Liver (tissue), 9 donors: ENCODE measurements around the gene SMPD1. TPM values are rescaled to one million over a fixed set of nuclear protein-coding genes. Genes with fewer than 3 reads are reported as not detected.

Source experiments
- DNase-seq: peaks from one replicate; pipeline ENCODE4 v3.0.0-alpha.2; 2017; ENCODE audit warnings: low spot score
- H3K27ac ChIP-seq, 2 donors: one replicate each; pipeline ENCODE4 v1.7.0; 2013; ENCODE audit warnings: inconsistent platforms in 2 of 2, low read length in 2 of 2, control low read depth in 1 of 2, low read depth in 1 of 2, mild to moderate bottlenecking in 1 of 2
- H3K27me3 ChIP-seq, 4 donors: one replicate each; pipeline versions ENCODE4 v1.6.1 to v1.7.0; 2013; ENCODE audit warnings: low read length in 3 of 4, inconsistent platforms in 1 of 4, mild to moderate bottlenecking in 1 of 4, moderate library complexity in 1 of 4; ENCODE audit not compliant: control insufficient read depth in 4 of 4, insufficient read depth in 4 of 4
- H3K36me3 ChIP-seq, 4 donors: one replicate each; pipeline versions ENCODE4 v1.6.1 to v1.7.0; 2013; ENCODE audit warnings: low read length in 3 of 4, mild to moderate bottlenecking in 3 of 4, low read depth in 1 of 4, moderate library complexity in 1 of 4; ENCODE audit not compliant: control insufficient read depth in 4 of 4, insufficient read depth in 3 of 4
- H3K4me1 ChIP-seq, 4 donors: one replicate each; pipeline versions ENCODE4 v1.6.1 to v1.7.0; 2013; ENCODE audit warnings: low read length in 3 of 4, mild to moderate bottlenecking in 3 of 4, moderate library complexity in 1 of 4; ENCODE audit not compliant: control insufficient read depth in 4 of 4, insufficient read depth in 4 of 4
- H3K4me3 ChIP-seq, 3 donors: one replicate each; pipeline versions ENCODE4 v1.6.1 to v1.7.0; 2013; ENCODE audit warnings: low read length in 3 of 3, control low read depth in 1 of 3, low read depth in 1 of 3, mild to moderate bottlenecking in 1 of 3
- H3K9ac ChIP-seq, 2 donors: one replicate each; pipeline ENCODE4 v1.7.0; 2013; ENCODE audit warnings: low read length in 2 of 2, mild to moderate bottlenecking in 2 of 2, moderate library complexity in 2 of 2, control low read depth in 1 of 2, low read depth in 1 of 2
- H3K9me3 ChIP-seq, 4 donors: one replicate each; pipeline versions ENCODE4 v1.6.1 to v1.7.0; 2013; ENCODE audit warnings: low read length in 3 of 4; ENCODE audit not compliant: control insufficient read depth in 4 of 4
- CTCF ChIP-seq: fragments of 150-350 bp; IDR thresholded peaks from 2 replicates; pipeline ENCODE4 v1.5.1; 2017; ENCODE audit warnings: improper control_type of control experiment, low read depth, low read length; ENCODE audit not compliant: missing input control
- EGR1 ChIP-seq, 2 donors: IDR thresholded peaks; 2 replicates each; pipeline ENCODE4 v1.6.1; 2016 to 2018; ENCODE audit warnings: antibody characterized with exemption in 2 of 2, low read depth in 2 of 2
- FOXA1 ChIP-seq: IDR thresholded peaks from 2 replicates; pipeline ENCODE4 v1.6.1; 2016; ENCODE audit warnings: antibody characterized with exemption
- FOXA2 ChIP-seq: IDR thresholded peaks from 2 replicates; pipeline ENCODE4 v1.6.1; 2016; ENCODE audit warnings: antibody characterized with exemption
- GABPA ChIP-seq, 2 donors: IDR thresholded peaks in 1 of 2; conservative IDR thresholded peaks in 1 of 2; 2 replicates each; pipeline ENCODE4 v1.6.1; 2016; ENCODE audit warnings: antibody characterized with exemption in 2 of 2, mild to moderate bottlenecking in 1 of 2, moderate library complexity in 1 of 2
- HNF4A ChIP-seq, 2 donors: conservative IDR thresholded peaks; 2 replicates each; pipeline ENCODE4 v1.6.1; 2016; ENCODE audit warnings: antibody characterized with exemption in 2 of 2, mild to moderate bottlenecking in 2 of 2
- HNF4G ChIP-seq: IDR thresholded peaks from 2 replicates; pipeline ENCODE4 v1.6.1; 2016; ENCODE audit warnings: antibody characterized with exemption
- MAX ChIP-seq: IDR thresholded peaks from 2 replicates; pipeline ENCODE4 v1.6.1; 2016; ENCODE audit warnings: antibody characterized with exemption
- NR2F2 ChIP-seq: IDR thresholded peaks from 2 replicates; pipeline ENCODE4 v1.6.1; 2016; ENCODE audit warnings: antibody characterized with exemption
- RAD21 ChIP-seq, 2 donors: IDR thresholded peaks; 2 replicates each; pipeline ENCODE4 v1.6.1; 2016; ENCODE audit warnings: antibody characterized with exemption in 2 of 2, mild to moderate bottlenecking in 2 of 2
- REST ChIP-seq: IDR thresholded peaks from 2 replicates; pipeline ENCODE4 v1.6.1; 2016; ENCODE audit warnings: antibody characterized with exemption, mild to moderate bottlenecking
- RXRA ChIP-seq, 2 donors: IDR thresholded peaks; 2 replicates each; pipeline ENCODE4 v1.6.1; 2017 to 2018; ENCODE audit warnings: antibody characterized with exemption in 2 of 2, mild to moderate bottlenecking in 1 of 2
- SP1 ChIP-seq: IDR thresholded peaks from 2 replicates; pipeline ENCODE4 v1.6.1; 2018; ENCODE audit warnings: antibody characterized with exemption, mild to moderate bottlenecking
- TAF1 ChIP-seq: conservative IDR thresholded peaks from 2 replicates; pipeline ENCODE4 v1.6.1; 2016; ENCODE audit warnings: antibody characterized with exemption, mild to moderate bottlenecking
- YY1 ChIP-seq: IDR thresholded peaks from 2 replicates; pipeline ENCODE4 v1.6.1; 2016; ENCODE audit warnings: antibody characterized with exemption, mild to moderate bottlenecking
- ZBTB33 ChIP-seq: IDR thresholded peaks from 2 replicates; pipeline ENCODE4 v1.6.1; 2016; ENCODE audit warnings: antibody characterized with exemption
- WGBS: extraction: QIAGEN DNeasy Blood & Tissue Kit; methylation state at CpG from one replicate; pipeline ENCODE4 v1.1.7; 2013; 5-methylcytosine and 5-hydroxymethylcytosine counted together
- polyA plus RNA-seq, 2 donors: library from polyadenylated mRNA; stranded (reverse) in 1 of 2; unstranded in 1 of 2; fragments of 200-250 nt in 1 of 2; fragments of >200 nt in 1 of 2; fragmentation: Nextera tagmentation in 1 of 2; extraction: Ambion mirVana in 1 of 2; gene quantifications; one replicate each; pipeline versions ENCODE4 v1.2.1 to v1.2.3, GENCODE V29; 2013 to 2015
- total RNA-seq, 2 donors: library from RNA; depleted of rRNA; stranded (reverse); fragments of >200 nt; gene quantifications; one replicate each; pipeline ENCODE4 v1.2.3, GENCODE V29; 2014
- donor health status: healthy.
- donor health status: healthy.
- donor health status: healthy.
- donor health status: healthy.
- donor health status: healthy.

SMPD1 gene
- total and polyA plus RNA-seq, 4 donors, result 15.4 to 91.6 (median 45.4) TPM

- TF ChIP-seq CTCF (no peak), HNF4G (no peak), NR2F2 (no peak), GABPA (IDR thresholded peaks at IDR 0.05 in 1 of 2, conservative IDR thresholded peaks at IDR 0.05 in 1 of 2) (no peak), FOXA2 (no peak), TAF1 (no peak), HNF4A (conservative IDR thresholded peaks at IDR 0.05) (no peak), FOXA1 (no peak)
Observed at GRCh38 chr11:6418557-6419008, 28.3 kb downstream of the SMPD1 start (continued).

GRCh38 chr11:6419009-6419631 is 28.8 kb downstream of the SMPD1 start, which contains the start of gene APBB1:
TSS of gene APBB1 (minus strand) at chr11:6419094. CDS start at chr11:6411347, 7,747 bp downstream.
- peaks cover 0 to 1% (median 0%) of the 10 kb centered on the region in 4 donors for H3K36me3 ChIP-seq
- H3K27me3 ChIP-seq, result no peaks in the 10 kb centered on the region
- peak within 1 kb of the TSS in 1 of 2 donors; percentile 40 for H3K9ac ChIP-seq
- TF ChIP-seq YY1 (no peak), ZBTB33 (no peak), EGR1 (IDR thresholded peaks at IDR 0.05; ENCODE audit: low read depth in 2 of 2) (no peak), CTCF (no peak), NR2F2 (no peak), FOXA1 (no peak), RXRA (IDR thresholded peaks at IDR 0.05) (no peak), TAF1 (no peak), MAX (no peak), HNF4A (conservative IDR thresholded peaks at IDR 0.05) (no peak), FOXA2 (no peak)
- H3K27ac ChIP-seq, result peak within 1 kb of the TSS; percentile 42 to 73
- no peaks in the 10 kb centered on the region for H3K9me3 ChIP-seq
- H3K4me1 ChIP-seq, result peaks cover 0 to 12% (median 3%) of the 10 kb centered on the region in 4 donors
- DNase-seq, result peak; percentile 74
- peak within 1 kb of the TSS; percentile 57 to 82 (median 62) for H3K4me3 ChIP-seq
- WGBS, result under 1% methylated on average over 75 of the region's 75 CpGs

- 96% methylated on average over 3 of the region's 3 CpGs for WGBS
- no peaks in the 10 kb centered on the region for H3K36me3 ChIP-seq
- no peaks in the 10 kb centered on the region for H3K27me3 ChIP-seq
- no peak overlapping the region for H3K4me3 ChIP-seq
- DNase-seq, result no peak
- no peak overlapping the region for H3K27ac ChIP-seq
- no peak overlapping the region for H3K9ac ChIP-seq
- H3K4me1 ChIP-seq, result peaks cover 0 to 12% (median 3%) of the 10 kb centered on the region in 4 donors
- H3K9me3 ChIP-seq, result no peaks in the 10 kb centered on the region
- TF ChIP-seq MAX, result no peak
- TF ChIP-seq HNF4A (conservative IDR thresholded peaks at IDR 0.05), result no peak
- no peak for TF ChIP-seq TAF1
- no peak for TF ChIP-seq REST
- TF ChIP-seq HNF4G, result no peak
- TF ChIP-seq ZBTB33, result no peak
- TF ChIP-seq RXRA (IDR thresholded peaks at IDR 0.05), result no peak
- no peak for TF ChIP-seq RAD21 (IDR thresholded peaks at IDR 0.05)
- TF ChIP-seq SP1, result no peak
- no peak for TF ChIP-seq YY1
- TF ChIP-seq NR2F2, result no peak
Observed at GRCh38 chr11:6420677-6421076, 30.4 kb downstream of the SMPD1 start.
